ENCODE data around the gene NR2F1-AS1.

Gene NR2F1-AS1

GRCh38 chr5:93598091-93599000 lies 17.3 kb upstream of the NR2F1-AS1 start:
- no peak overlapping the region for H3K4me3 ChIP-seq (ENCODE audit: low read length)
- DNase-seq (ENCODE audit: low read depth): no peak
- TF ChIP-seq CTCF (IDR thresholded peaks at IDR 0.05; ENCODE audit: insufficient read depth, low read depth, low read length, missing control alignments): no peak

GRCh38 chr5:93596676-93597490 lies 15.9 kb upstream of the NR2F1-AS1 start:
- DNase-seq (ENCODE audit: low read depth): peak; percentile 68
- no peak for TF ChIP-seq CTCF (IDR thresholded peaks at IDR 0.05; ENCODE audit: insufficient read depth, low read depth, low read length, missing control alignments)
- no peak overlapping the region for H3K4me3 ChIP-seq (ENCODE audit: low read length)

GRCh38 chr5:93596310-93596675 lies 15.3 kb upstream of the NR2F1-AS1 start:
- DNase-seq (ENCODE audit: low read depth): no peak
- H3K4me3 ChIP-seq (ENCODE audit: low read length): no peak overlapping the region
- no peak for TF ChIP-seq CTCF (IDR thresholded peaks at IDR 0.05; ENCODE audit: insufficient read depth, low read depth, low read length, missing control alignments)

GRCh38 chr5:93595420-93596147 lies 14.6 kb upstream of the NR2F1-AS1 start:
- H3K4me3 ChIP-seq (ENCODE audit: low read length): no peak overlapping the region
- no peak for DNase-seq (ENCODE audit: low read depth)
- no peak for TF ChIP-seq CTCF (IDR thresholded peaks at IDR 0.05; ENCODE audit: insufficient read depth, low read depth, low read length, missing control alignments)

GRCh38 chr5:93594591-93595419 lies 13.8 kb upstream of the NR2F1-AS1 start:
- TF ChIP-seq CTCF (IDR thresholded peaks at IDR 0.05; ENCODE audit: insufficient read depth, low read depth, low read length, missing control alignments): no peak
- no peak overlapping the region for H3K4me3 ChIP-seq (ENCODE audit: low read length)
- no peak for DNase-seq (ENCODE audit: low read depth)
